A549 (cell line): ENCODE data around the gene ADCY7.

Experiments
- CHD2 ChIP-seq: fragments of 150-350 bp; IDR thresholded peaks from 2 replicates; pipeline ENCODE4 v1.6.1; 2014; ENCODE audit warnings: low read length; ENCODE audit not compliant: partially characterized antibody
- CTCF ChIP-seq: fragments of >200 bp; sonication (Bioruptor Twin); formaldehyde crosslinking; IDR thresholded peaks from 3 replicates; pipeline ENCODE4 v1.5.1; 2016
- EP300 ChIP-seq, 2 experiments: fragments of >200 bp; sonication (Bioruptor Twin); formaldehyde crosslinking; IDR thresholded peaks; 2 replicates in 1 of 2; 3 replicates in 1 of 2; pipeline ENCODE4 v1.6.1; 2016 to 2017
- HDAC2 ChIP-seq: fragments of 200-600 bp; sonication (generic); IDR thresholded peaks from 2 replicates; pipeline ENCODE4 v1.6.1; 2016
- KDM1A ChIP-seq: fragments of 200-600 bp; sonication (generic); IDR thresholded peaks from 2 replicates; pipeline ENCODE4 v1.6.1; 2016; ENCODE audit warnings: low read depth, mild to moderate bottlenecking
- MAX ChIP-seq: IDR thresholded peaks from 2 replicates; pipeline ENCODE4 v1.6.1; 2012
- PBX3 ChIP-seq: IDR thresholded peaks from 2 replicates; pipeline ENCODE4 v1.6.1; 2012
- POLR2A ChIP-seq: IDR thresholded peaks from 2 replicates; pipeline ENCODE4 v1.6.1; 2012; ENCODE audit warnings: mild to moderate bottlenecking, low read length
- RARB ChIP-seq: fragments of 250-450 bp; sonication (Bioruptor Pico); IDR thresholded peaks from 2 replicates; pipeline ENCODE4 v1.8.0; 2021; ENCODE audit warnings: mild to moderate bottlenecking, moderate library complexity
- REST ChIP-seq: fragments of 200-600 bp; sonication (generic); IDR thresholded peaks from 2 replicates; pipeline ENCODE4 v1.6.1; 2016; ENCODE audit warnings: antibody characterized with exemption, mild to moderate bottlenecking, moderate library complexity
- RFX5 ChIP-seq: fragments of 450-650 bp; IDR thresholded peaks from 2 replicates; pipeline ENCODE4 v1.7.1; 2014; ENCODE audit warnings: antibody characterized with exemption, mild to moderate bottlenecking, moderate library complexity

- TF ChIP-seq MAX (no peak), RARB (CRISPR knock-in tag) (no peak), CTCF (no peak), HDAC2 (no peak), REST (no peak), POLR2A (no peak), CHD2 (no peak), PBX3 (no peak), RFX5 (no peak), EP300 (IDR thresholded peaks at IDR 0.05) (no peak), KDM1A (no peak)
Observed at GRCh38 chr16:50338371-50339231, 72.2 kb downstream of the ADCY7 start.
